Effector memory CD4-positive, alpha-beta T cell (primary cell): Measurements from ENCODE around the gene IL20RB.
"Not testable (repeated sequence)": the region's sequence is repeated elsewhere in the genome, so short reads cannot be mapped to it uniquely, and the experiment has no call there.

Source experiments
- DNase-seq, 3 donors: peaks; one replicate each; pipeline ENCODE4 v3.0.0-alpha.2; 2020
- H3K27ac ChIP-seq: 2 replicates; pipeline ENCODE4 v1.7.0; 2013; ENCODE audit warnings: mild to moderate bottlenecking, low read length, moderate library complexity; ENCODE audit not compliant: insufficient read depth, poor library complexity, severe bottlenecking
- H3K27me3 ChIP-seq: replicated peaks from 2 replicates; pipeline ENCODE4 v1.7.0; 2013; ENCODE audit warnings: mild to moderate bottlenecking, low read length; ENCODE audit not compliant: insufficient read depth, control insufficient read depth, poor library complexity, severe bottlenecking
- H3K36me3 ChIP-seq: 2 replicates; pipeline ENCODE4 v1.7.0; 2013; ENCODE audit warnings: mild to moderate bottlenecking, low read length, moderate library complexity; ENCODE audit not compliant: control insufficient read depth, insufficient read depth
- H3K4me1 ChIP-seq: 2 replicates; pipeline ENCODE4 v1.7.0; 2013; ENCODE audit warnings: low read length, mild to moderate bottlenecking; ENCODE audit not compliant: control insufficient read depth, insufficient read depth, poor library complexity, severe bottlenecking
- H3K4me3 ChIP-seq: 2 replicates; pipeline ENCODE4 v1.7.0; 2013; ENCODE audit warnings: low read length, low read depth, mild to moderate bottlenecking; ENCODE audit not compliant: insufficient read depth, poor library complexity, severe bottlenecking
- H3K9me3 ChIP-seq: 2 replicates; pipeline ENCODE4 v1.7.0; 2013; ENCODE audit warnings: mild to moderate bottlenecking, low read length, moderate library complexity; ENCODE audit not compliant: control insufficient read depth

Gene IL20RB

DNA sequence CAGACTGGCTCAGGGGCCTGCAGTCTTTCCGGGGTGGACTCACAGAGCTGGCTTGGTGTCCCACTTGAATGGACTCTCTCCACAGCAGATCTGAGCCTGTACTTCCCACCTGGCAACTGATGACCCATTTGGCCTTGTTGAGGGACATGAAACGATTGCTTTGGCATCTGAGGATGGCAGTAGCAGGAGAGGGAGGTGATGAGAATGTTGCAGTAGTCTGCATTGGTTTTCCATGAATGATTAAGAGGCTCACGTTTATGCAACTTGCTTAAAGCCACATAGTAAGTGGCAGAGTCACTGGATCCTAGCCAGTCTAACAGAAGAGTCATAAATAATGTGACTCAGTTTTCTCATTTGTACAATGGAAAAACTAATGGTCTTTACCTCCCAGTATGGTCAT is 21.9 kb downstream of the IL20RB start:
- Histone ChIP-seq H3K27ac (no peak overlapping the region), H3K4me3 (no peak overlapping the region), H3K27me3 (no peaks in the 10 kb centered on the region), H3K9me3 (peaks cover 4% of the 10 kb centered on the region), H3K4me1 (no peaks in the 10 kb centered on the region), H3K36me3 (no peaks in the 10 kb centered on the region)
- DNase-seq, result no peak

DNA sequence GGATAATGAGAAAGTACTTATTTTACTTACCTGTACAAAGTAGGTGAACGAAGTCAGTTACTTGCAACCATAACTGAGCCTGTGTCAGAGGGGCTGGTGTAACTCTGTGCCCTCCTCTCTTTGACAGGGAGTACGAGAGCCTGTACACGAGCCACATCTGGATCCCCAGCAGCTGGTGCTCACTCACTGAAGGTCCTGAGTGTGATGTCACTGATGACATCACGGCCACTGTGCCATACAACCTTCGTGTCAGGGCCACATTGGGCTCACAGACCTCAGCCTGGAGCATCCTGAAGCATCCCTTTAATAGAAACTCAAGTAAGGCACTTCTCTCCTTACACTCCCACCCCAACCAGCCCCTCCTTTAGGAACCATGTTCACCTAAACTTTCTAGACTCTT is 24.2 kb downstream of the IL20RB start:
- DNase-seq, result no peak
- no peaks in the 10 kb centered on the region for H3K36me3 ChIP-seq

DNA sequence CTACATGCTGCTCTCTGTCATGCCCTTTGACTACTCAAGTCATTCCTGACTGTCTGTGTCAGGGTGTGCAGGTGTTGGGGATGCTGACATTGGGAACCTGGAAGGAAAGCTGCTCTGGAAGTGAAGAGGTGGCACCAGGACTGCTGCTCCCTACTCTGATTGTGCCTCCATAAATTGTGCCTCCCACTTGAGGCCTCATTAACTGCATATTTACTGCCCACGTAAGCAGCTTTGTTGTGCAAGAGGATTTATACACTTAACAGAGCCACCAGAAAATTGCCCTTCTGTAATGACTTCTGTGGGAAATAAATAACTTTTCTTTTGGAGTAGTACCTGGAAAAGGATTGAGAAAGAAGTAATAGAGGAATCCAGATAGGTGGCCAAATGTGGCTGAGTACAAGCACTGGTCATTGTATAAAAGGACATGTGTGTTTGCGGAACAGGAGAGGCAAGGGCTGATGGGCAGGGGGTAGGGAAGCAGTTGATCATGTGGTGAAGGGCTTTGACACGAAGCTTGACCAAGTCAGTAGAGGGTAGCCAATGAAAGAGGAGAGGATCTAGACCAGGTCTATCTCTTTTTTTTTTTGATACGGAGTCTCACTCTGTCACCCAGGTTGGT is 24.8 kb downstream of the IL20RB start:
- no peak for DNase-seq
- Histone ChIP-seq H3K27ac (no peak overlapping the region), H3K4me1 (no peaks in the 10 kb centered on the region), H3K36me3 (no peaks in the 10 kb centered on the region), H3K4me3 (no peak overlapping the region), H3K9me3 (no peaks in the 10 kb centered on the region), H3K27me3 (no peaks in the 10 kb centered on the region)

More for the DNA sequence above, 24.2 kb downstream of the IL20RB start:
- H3K27ac ChIP-seq, result no peak overlapping the region
- no peak overlapping the region for H3K4me3 ChIP-seq
- H3K4me1 ChIP-seq, result no peaks in the 10 kb centered on the region
- H3K9me3 ChIP-seq, result no peaks in the 10 kb centered on the region
- no peaks in the 10 kb centered on the region for H3K27me3 ChIP-seq

- H3K27ac ChIP-seq, result no peak overlapping the region
- H3K4me1 ChIP-seq, result no peaks in the 10 kb centered on the region
- H3K4me3 ChIP-seq, result no peak overlapping the region
- DNase-seq, result no peak
- no peaks in the 10 kb centered on the region for H3K36me3 ChIP-seq
- no peaks in the 10 kb centered on the region for H3K27me3 ChIP-seq
- H3K9me3 ChIP-seq, result no peaks in the 10 kb centered on the region
These were observed 27.1 kb downstream of the IL20RB start for GRCh38 chr3:136984837-136985236.

DNA sequence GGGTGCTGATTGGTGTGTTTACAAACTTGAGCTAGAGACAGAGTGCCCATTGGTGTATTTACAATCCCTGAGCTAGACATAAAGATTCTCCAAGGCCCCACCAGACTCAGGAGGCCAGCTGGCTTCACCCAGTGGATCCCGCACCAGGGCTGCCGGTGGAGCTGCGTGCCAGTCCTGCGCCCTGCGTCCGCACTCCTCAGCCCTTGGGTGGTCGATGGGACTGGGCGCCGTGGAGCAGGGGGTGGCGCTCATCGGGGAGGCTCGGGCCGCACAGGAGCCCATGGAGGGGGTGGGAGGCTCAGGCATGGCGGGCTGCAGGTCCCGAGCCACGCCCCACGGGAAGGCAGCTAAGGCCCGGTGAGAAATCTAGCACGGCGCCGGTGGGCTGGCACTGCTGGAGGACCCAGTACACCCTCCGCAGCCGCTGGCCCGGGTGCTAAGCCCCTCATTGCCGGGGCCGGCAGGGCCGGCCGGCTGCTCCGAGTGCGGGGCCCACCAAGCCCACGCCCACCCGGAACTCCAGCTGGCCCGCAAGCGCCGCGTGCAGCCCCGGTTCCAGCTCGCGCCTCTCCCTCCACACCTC is 29.7 kb downstream of the IL20RB start:
- H3K9me3 ChIP-seq, H3K4me3 ChIP-seq: not testable (repeated sequence)

DNA sequence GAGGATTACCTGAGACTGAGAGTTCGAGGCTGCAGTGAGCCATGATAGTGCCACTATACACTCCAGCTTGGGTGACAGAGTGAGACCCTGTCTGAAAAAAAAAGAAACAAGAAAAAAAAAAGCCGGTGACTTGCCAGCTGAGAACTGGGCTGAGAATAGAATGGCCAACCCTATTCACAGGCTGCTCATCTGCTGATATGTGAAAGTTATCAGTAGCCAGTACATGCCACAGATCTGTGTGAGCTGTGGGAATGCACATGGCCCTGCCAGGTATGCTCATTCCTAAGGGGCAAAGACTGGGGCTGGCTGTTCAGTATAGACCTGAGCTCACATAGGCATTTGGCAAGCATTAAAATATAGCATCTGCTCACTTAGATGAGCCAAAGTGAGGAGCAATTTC is 30.9 kb downstream of the IL20RB start:
- H3K9me3 ChIP-seq, result no peaks in the 10 kb centered on the region
- no peaks in the 10 kb centered on the region for H3K36me3 ChIP-seq
- H3K4me1 ChIP-seq, result no peaks in the 10 kb centered on the region
- no peak for DNase-seq
- H3K27ac ChIP-seq, result no peak overlapping the region
- H3K27me3 ChIP-seq, result no peaks in the 10 kb centered on the region
- no peak overlapping the region for H3K4me3 ChIP-seq

More for the DNA sequence above, 29.7 kb downstream of the IL20RB start:
- not testable (repeated sequence) for H3K4me1 ChIP-seq, H3K27me3 ChIP-seq, DNase-seq, H3K36me3 ChIP-seq, H3K27ac ChIP-seq

DNA sequence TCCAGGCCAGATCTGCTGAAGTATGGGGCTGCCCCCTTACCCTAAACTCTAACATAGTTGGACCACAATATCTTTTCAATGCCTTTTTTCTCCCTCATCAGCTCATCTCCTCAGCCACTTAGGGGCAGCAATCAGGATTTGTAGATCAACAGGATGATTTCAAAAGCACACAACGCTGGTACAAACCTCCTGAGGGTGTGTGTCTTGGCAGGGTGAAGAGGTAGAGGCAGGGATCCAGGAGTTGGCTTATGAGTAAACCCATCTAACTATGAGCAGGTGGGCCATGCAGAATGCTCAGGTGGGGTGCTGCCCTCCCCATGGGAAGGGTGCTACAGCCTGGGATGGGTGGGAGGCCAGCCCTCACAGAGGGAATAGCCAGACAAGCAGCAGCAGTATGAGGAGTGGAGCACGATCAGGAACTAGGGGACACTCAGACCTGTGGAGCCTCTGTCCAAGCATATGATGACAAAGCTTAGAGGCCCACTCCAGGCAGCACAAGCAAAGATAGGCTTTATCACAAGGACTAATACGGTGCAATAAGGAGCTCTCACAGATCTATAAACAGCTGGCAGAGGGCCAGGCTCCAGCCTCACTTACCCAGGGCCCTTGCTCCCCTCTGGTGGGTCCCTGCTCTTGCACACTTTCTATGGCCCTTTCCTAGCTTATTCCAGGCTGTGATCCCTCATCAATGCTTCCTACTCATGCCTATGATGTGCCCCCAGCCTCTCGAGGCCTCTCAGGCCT is 32.2 kb downstream of the IL20RB start:
- Histone ChIP-seq H3K27me3 (no peaks in the 10 kb centered on the region), H3K36me3 (no peaks in the 10 kb centered on the region), H3K4me1 (no peaks in the 10 kb centered on the region), H3K9me3 (no peaks in the 10 kb centered on the region), H3K4me3 (no peak overlapping the region), H3K27ac (no peak overlapping the region)
- no peak for DNase-seq

GRCh38 chr3:136990826-136991225 is 33.0 kb downstream of the IL20RB start:
- H3K9me3 ChIP-seq, result no peaks in the 10 kb centered on the region
- H3K27ac ChIP-seq, result no peak overlapping the region
- DNase-seq, result no peak
- no peaks in the 10 kb centered on the region for H3K36me3 ChIP-seq
- H3K4me3 ChIP-seq, result no peak overlapping the region
- no peaks in the 10 kb centered on the region for H3K4me1 ChIP-seq
- H3K27me3 ChIP-seq, result no peaks in the 10 kb centered on the region

DNA sequence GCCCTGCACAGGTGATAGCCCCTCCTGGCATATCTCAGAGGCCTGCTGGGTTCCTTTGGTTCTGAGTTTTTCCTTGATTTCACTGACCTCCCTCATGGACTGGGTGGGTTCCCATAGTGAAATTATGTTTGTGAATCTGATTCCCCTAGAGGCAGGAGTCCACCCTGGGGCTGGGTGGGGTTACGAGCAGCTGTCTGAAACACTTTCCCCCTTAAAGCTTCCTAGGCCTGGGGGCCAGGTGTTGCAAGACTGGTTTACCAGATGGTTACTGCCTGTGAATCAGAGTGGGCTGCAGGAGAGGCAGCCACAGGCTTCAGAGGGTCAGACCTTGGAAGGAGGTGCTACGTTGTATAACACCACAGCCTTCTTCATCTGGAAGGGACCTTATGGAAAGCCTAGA is 34.3 kb downstream of the IL20RB start:
- no peaks in the 10 kb centered on the region for H3K9me3 ChIP-seq
- H3K4me3 ChIP-seq, result no peak overlapping the region
- H3K36me3 ChIP-seq, result no peaks in the 10 kb centered on the region
- no peak overlapping the region for H3K27ac ChIP-seq
- no peaks in the 10 kb centered on the region for H3K27me3 ChIP-seq
- DNase-seq, result no peak
- H3K4me1 ChIP-seq, result no peaks in the 10 kb centered on the region

GRCh38 chr3:136994772-136995516 is 37.2 kb downstream of the IL20RB start:
- Histone ChIP-seq H3K4me3 (no peak overlapping the region), H3K9me3 (no peaks in the 10 kb centered on the region), H3K27ac (no peak overlapping the region), H3K4me1 (no peaks in the 10 kb centered on the region), H3K27me3 (no peaks in the 10 kb centered on the region), H3K36me3 (no peaks in the 10 kb centered on the region)
- DNase-seq, result no peak
